ENCODE measurements around the gene LRATD1.

Gene LRATD1

GRCh38 chr2:14633461-14634181, 1.1 kb downstream of the LRATD1 start:
- no peak for DNase-seq (ENCODE audit: low read depth in 2 of 2)

GRCh38 chr2:14634182-14634488, 1.6 kb downstream of the LRATD1 start:
- DNase-seq (ENCODE audit: low read depth in 2 of 2), result no peak

GRCh38 chr2:14634489-14635390, 2.2 kb downstream of the LRATD1 start:
- no peak for DNase-seq (ENCODE audit: low read depth in 2 of 2)

- DNase-seq (ENCODE audit: low read depth in 2 of 2), result no peak
Measured at GRCh38 chr2:14635391-14635871, 2.9 kb downstream of the LRATD1 start.

- DNase-seq (ENCODE audit: low read depth in 2 of 2), result no peak
Measured at GRCh38 chr2:14638488-14638887, 6.0 kb downstream of the LRATD1 start.

- no peak for DNase-seq (ENCODE audit: low read depth in 2 of 2)
Measured at GRCh38 chr2:14641116-14641515, 8.6 kb downstream of the LRATD1 start.

- no peak for DNase-seq (ENCODE audit: low read depth in 2 of 2)
Measured at GRCh38 chr2:14642499-14642898, 10.0 kb downstream of the LRATD1 start.

- no peak for DNase-seq (ENCODE audit: low read depth in 2 of 2)
Measured at GRCh38 chr2:14647714-14648113, 15.2 kb downstream of the LRATD1 start.

GRCh38 chr2:14650066-14650465, 17.5 kb downstream of the LRATD1 start:
- no peak for DNase-seq (ENCODE audit: low read depth in 2 of 2)

- no peak for DNase-seq (ENCODE audit: low read depth in 2 of 2)
Measured at GRCh38 chr2:14654835-14655282, 22.3 kb downstream of the LRATD1 start.

GRCh38 chr2:14656146-14656545, 23.6 kb downstream of the LRATD1 start:
- DNase-seq (ENCODE audit: low read depth in 2 of 2), result no peak

GRCh38 chr2:14661163-14661562, 28.6 kb downstream of the LRATD1 start:
- DNase-seq (ENCODE audit: low read depth in 2 of 2), result no peak

GRCh38 chr2:14673351-14673875, 40.9 kb downstream of the LRATD1 start:
- DNase-seq (ENCODE audit: low read depth in 2 of 2), result no peak

- DNase-seq (ENCODE audit: low read depth in 2 of 2), result no peak
Measured at GRCh38 chr2:14675489-14675888, 43.0 kb downstream of the LRATD1 start.

GRCh38 chr2:14676371-14676770, 43.9 kb downstream of the LRATD1 start:
- DNase-seq (ENCODE audit: low read depth in 2 of 2), result no peak

GRCh38 chr2:14677039-14677438, 44.5 kb downstream of the LRATD1 start:
- DNase-seq (ENCODE audit: low read depth in 2 of 2), result no peak

- DNase-seq (ENCODE audit: low read depth in 2 of 2), result no peak
Measured at GRCh38 chr2:14678761-14679160, 46.2 kb downstream of the LRATD1 start.

GRCh38 chr2:14681608-14682007, 49.1 kb downstream of the LRATD1 start:
- no peak for DNase-seq (ENCODE audit: low read depth in 2 of 2)
